Stomach (tissue), 4 donors: Measurements from ENCODE around the gene GNG2.

Source experiments
- EP300 ChIP-seq: sonication (generic); formaldehyde crosslinking; IDR thresholded peaks from one replicate; pipeline ENCODE4 v1.6.1; 2017; ENCODE audit warnings: antibody characterized with exemption
- POLR2A ChIP-seq, 4 donors: fragments of 450-650 bp; IDR thresholded peaks; one replicate each; pipeline ENCODE4 v1.6.1; 2016; ENCODE audit warnings: antibody characterized with exemption in 4 of 4, control low read depth in 2 of 4, mild to moderate bottlenecking in 1 of 4, moderate library complexity in 1 of 4
- POLR2AphosphoS5 ChIP-seq, 3 donors: sonication (generic); formaldehyde crosslinking; IDR thresholded peaks; one replicate each; pipeline ENCODE4 v1.6.1; 2016; ENCODE audit warnings: antibody characterized with exemption in 3 of 3
- TF ChIP-seq, protein P1 (sequence below), 7 experiments: fragments of 450-650 bp in 4 of 7; fragments of 200-600 bp in 3 of 7; sonication (generic) in 3 of 7; IDR thresholded peaks; one replicate each; pipeline ENCODE4 v1.5.1; 2016 to 2019; ENCODE audit warnings: antibody characterized with exemption in 7 of 7, control low read depth in 2 of 7, mild to moderate bottlenecking in 1 of 7

DNA sequence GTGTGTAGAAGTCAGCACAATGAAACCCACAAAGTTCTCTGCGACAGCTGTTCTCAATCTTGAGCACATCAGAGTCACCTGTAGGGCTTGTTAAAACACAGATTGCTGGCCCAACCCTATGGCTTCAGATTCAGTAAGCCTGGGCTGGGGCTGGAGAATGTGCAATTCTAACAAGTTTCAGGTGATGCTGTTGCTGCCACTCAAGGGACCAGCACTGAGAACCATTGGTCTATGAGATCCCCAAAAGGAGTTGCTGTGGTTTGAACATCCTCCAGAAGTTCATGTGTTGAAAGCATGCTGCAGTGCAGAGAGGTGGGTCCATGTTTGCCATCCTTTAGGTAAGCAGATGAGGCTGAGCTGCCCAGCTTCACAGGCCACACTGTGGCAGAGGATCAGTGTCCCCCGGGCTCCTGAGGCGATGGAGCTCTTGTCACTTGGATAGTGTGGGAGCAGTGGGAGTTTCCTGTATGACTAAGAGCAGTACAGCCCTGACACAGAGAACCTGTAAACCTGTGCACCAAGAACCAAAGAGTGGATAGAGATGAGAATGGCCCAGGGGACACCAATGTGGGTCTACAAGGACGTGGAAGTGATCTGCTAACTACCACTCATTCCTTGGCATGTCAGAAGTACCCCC is 120.9 kb downstream of the GNG2 start:
- TF ChIP-seq, protein P1, sequence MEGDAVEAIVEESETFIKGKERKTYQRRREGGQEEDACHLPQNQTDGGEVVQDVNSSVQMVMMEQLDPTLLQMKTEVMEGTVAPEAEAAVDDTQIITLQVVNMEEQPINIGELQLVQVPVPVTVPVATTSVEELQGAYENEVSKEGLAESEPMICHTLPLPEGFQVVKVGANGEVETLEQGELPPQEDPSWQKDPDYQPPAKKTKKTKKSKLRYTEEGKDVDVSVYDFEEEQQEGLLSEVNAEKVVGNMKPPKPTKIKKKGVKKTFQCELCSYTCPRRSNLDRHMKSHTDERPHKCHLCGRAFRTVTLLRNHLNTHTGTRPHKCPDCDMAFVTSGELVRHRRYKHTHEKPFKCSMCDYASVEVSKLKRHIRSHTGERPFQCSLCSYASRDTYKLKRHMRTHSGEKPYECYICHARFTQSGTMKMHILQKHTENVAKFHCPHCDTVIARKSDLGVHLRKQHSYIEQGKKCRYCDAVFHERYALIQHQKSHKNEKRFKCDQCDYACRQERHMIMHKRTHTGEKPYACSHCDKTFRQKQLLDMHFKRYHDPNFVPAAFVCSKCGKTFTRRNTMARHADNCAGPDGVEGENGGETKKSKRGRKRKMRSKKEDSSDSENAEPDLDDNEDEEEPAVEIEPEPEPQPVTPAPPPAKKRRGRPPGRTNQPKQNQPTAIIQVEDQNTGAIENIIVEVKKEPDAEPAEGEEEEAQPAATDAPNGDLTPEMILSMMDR (IDR thresholded peaks at IDR 0.05): no peak
- no peak for TF ChIP-seq POLR2A (IDR thresholded peaks at IDR 0.05)
- TF ChIP-seq EP300: no peak
- TF ChIP-seq POLR2AphosphoS5 (IDR thresholded peaks at IDR 0.05): no peak
